ENCODE measurements around the gene NFKBIE. TPM values are rescaled to one million over a fixed set of nuclear protein-coding genes. Genes with fewer than 3 reads are reported as not detected.

Gene NFKBIE
- total RNA-seq, 4 donors from 2014 or later, result 13.1 to 25.5 (median 15.3) TPM

DNA sequence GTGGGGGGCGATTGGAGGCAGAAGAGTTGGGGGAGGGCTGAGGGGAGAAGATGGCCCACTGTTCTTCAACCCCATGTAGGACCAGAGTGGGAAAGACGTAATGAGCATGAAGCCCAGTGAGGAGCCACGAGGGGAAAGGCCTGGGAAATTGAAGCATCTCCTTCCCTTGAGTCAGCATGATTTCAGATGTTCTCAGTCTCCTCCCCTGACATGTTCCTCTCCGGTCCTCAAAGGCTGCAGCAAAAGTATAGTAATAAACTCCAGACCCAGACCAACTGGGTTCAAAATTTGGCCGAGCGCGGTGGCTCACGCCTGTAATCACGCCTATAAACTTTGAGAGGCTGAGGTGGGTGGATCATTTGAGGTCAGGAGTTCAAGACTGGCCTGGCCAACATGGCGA is 1.9 kb upstream of the NFKBIE start:
- DNase-seq (ENCODE audit: low spot score), result no peak
- TF ChIP-seq, protein P1, sequence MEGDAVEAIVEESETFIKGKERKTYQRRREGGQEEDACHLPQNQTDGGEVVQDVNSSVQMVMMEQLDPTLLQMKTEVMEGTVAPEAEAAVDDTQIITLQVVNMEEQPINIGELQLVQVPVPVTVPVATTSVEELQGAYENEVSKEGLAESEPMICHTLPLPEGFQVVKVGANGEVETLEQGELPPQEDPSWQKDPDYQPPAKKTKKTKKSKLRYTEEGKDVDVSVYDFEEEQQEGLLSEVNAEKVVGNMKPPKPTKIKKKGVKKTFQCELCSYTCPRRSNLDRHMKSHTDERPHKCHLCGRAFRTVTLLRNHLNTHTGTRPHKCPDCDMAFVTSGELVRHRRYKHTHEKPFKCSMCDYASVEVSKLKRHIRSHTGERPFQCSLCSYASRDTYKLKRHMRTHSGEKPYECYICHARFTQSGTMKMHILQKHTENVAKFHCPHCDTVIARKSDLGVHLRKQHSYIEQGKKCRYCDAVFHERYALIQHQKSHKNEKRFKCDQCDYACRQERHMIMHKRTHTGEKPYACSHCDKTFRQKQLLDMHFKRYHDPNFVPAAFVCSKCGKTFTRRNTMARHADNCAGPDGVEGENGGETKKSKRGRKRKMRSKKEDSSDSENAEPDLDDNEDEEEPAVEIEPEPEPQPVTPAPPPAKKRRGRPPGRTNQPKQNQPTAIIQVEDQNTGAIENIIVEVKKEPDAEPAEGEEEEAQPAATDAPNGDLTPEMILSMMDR (IDR thresholded peaks at IDR 0.05), result no peak
- no peak for ATAC-seq (ENCODE audit: low FRiP score)

DNA sequence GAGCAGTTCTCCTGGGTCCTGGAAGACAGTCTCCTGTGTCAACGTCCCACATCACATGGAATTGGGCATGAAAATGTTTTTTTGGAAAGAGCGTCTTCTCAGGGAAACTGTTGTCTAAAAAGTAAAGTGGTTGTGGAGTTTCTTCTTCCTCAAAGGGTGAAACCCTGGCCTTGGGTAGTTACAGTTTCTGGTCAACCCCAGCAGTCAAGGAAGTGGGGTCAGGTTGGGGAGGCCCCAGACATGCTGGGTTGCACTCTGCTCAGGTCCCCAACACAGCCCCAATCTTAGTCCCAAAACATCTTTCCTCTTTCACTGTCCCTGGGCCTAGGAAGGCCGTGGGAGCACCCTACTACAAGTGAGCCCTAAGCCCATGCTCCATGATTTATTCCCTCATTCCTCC is 996 bp upstream of the NFKBIE start:
- TF ChIP-seq, protein P1 (IDR thresholded peaks at IDR 0.05), result no peak
- ATAC-seq (ENCODE audit: low FRiP score), result no peak
- DNase-seq (ENCODE audit: low spot score), result no peak

DNA sequence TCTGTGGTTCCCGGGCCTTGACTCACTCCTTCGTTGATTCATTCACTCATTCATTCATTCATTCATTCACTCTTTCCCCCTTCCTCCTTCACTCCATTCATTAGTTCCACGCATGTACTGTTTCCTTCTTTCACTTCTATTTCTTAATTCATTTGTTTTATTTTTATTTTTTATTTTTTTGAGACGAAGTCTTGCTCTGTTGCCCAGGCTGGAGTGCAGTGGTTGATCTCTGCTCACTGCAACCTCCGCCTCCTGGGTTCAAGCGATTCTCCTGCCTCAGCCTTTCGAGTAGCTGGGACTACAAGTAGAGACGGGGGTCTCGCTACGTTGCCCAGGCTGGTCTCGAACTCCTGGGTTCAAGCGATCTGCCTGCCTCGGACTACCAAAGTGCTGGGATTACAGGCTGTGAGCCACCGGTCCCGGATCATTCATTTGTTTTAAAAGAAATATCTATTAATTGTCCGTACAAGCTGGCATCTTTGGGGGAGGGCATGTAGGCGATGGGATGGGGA is 427 bp upstream of the NFKBIE start:
- TF ChIP-seq, protein P1 (IDR thresholded peaks at IDR 0.05), result no peak
- ATAC-seq (ENCODE audit: low FRiP score), result no peak
- DNase-seq (ENCODE audit: low spot score), result no peak

DNA sequence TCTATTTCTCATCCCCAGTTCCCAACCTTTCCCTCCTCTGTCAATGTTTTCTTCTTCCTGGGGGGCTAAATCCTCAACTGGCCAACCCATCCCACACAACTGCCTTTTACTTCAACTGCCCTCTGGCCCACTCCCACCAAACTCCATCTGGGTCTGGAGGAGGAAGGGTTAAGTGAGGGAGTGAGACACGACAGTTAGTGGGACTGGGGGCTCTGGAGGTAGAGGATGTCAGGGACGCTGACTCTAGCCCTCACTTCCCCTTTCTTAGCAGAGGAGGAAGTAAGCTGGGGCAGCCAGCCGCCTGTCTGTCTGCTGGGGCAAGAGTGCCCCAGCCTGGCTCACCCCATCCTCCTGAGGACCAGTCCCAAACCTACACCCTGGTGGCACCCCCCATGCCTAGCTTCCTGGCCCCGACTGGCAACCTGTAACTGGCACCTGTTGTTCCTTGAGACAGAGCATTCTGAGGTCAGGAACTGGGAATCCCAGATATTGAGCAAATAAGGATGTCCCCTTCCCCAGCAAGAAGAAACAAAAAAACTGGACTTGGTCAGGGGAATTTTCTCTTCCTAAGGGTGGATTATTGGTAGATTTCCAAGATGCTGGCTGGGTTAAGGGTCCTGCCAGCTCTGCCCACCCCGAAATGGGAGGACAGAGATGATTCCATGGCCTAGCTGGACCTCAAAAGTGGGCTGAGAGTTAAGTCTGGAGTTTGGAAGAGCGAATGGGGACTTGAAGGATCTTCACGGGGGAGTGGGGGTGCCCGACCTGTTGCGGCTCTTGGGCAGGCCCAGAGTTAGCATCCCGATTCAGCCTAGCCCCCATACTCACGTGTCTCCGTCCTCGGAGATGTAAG is 971 bp downstream of the NFKBIE start:
- ATAC-seq (ENCODE audit: low FRiP score), result peak; percentile 0
- TF ChIP-seq, protein P1 (IDR thresholded peaks at IDR 0.05), result no peak

DNA sequence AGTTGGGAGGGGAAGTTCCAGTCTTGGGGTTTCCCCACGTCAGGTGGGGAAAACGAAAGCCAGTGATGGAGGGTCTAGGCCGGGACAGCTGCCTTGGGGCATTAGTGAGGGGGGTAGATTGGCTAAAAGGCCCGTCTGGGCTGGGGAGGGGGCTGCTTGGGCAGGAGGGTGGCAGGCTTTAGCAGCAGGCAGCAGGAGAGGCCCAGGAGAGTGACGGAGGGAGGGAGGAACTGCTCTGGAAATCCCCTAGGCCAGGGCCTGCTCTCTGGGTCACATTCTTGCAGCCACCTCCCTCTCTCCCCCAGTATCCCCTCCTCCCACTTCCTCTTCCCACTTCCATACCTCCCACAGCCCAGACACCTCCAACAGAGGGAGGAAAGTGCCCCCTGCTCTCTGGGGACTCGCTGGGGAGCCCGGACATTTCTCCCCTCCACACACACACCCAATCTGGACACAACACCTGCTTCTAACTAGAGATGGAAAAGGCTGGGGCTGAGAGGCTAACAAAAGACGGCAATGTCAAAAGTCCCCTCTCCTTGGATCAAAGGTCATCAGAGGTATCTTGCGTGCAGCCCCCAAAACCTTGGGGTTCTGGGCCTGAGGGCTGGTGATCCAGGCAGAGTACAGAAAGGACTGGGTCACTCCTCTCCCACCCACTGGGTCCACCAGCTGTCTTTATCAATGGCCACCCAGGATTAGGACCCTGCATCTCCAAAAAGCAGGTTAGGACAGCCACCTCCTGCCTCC is 1.8 kb downstream of the NFKBIE start:
- TF ChIP-seq, protein P1 (IDR thresholded peaks at IDR 0.05), result no peak
- DNase-seq (ENCODE audit: low spot score) (no peak), ATAC-seq (ENCODE audit: low FRiP score) (no peak)

More for the DNA sequence above, 971 bp downstream of the NFKBIE start:
- no peak for DNase-seq (ENCODE audit: low spot score)

DNA sequence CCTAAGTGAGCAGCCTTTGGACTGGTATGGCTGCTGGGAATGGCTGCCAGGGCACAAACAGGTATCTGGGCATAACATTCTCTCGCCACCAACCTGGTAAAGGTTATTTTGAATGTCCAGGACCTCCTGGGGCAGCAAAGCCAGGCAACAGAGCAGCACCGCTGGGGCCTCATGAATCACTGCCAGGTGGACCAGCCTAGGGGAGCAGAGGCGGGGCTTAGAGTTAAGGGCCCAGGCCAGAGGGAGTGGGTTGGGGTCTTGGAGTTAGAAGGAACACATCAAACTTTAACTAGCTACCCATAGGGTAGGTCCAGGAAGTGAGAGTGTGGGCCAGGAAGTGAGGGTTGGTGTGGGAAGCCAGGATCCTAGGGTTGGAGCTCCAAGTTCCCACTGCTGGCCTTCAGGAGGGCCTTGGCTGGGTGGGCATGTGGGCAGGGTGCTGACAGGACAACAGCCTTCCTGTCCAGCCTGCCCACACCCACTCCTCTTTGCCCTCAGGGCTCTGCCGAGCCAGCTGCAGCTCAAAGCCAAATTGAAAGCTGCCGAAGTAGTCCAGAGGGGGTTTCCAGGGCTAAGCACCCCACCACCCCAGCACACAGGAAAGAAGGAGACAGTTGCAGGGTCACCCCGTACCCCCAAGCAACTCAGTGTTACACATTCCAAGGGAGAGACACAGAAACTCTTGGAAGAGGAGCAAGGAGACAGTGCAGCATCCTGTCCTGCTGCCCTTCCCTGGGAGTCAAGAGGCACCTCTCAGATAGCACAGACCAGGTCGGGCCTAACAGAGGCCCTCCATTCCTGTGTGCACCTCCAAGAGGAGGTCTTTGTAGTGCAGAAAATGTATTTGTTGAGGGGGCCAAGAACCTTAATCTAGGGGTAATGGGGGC is 2.6 kb downstream of the NFKBIE start:
- DNase-seq (ENCODE audit: low spot score), result no peak
- no peak for ATAC-seq (ENCODE audit: low FRiP score)
- TF ChIP-seq, protein P1 (IDR thresholded peaks at IDR 0.05), result no peak
